AG09309 (cell line): ENCODE results near the gene LACC1.
A peak's percentile ranks its signal among the peaks of the same experiment; 100 is the strongest.

ENCODE experiments used
- DNase-seq: peaks from one replicate; pipeline ENCODE4 v3.0.0-alpha.2; 2010; ENCODE audit warnings: low read depth
- H3K4me3 ChIP-seq: 2 replicates; pipeline ENCODE4 v1.5.1; 2011; ENCODE audit warnings: mild to moderate bottlenecking, low read depth, low read length, moderate library complexity; ENCODE audit not compliant: control insufficient read depth
- TF ChIP-seq, protein P1 (sequence below): IDR thresholded peaks from 2 replicates; pipeline ENCODE4 v1.5.1; 2011; ENCODE audit warnings: mild to moderate bottlenecking, low read depth, low read length, inconsistent platforms; ENCODE audit not compliant: insufficient read depth, control insufficient read depth; ENCODE audit errors: missing control alignments

LACC1 gene

DNA sequence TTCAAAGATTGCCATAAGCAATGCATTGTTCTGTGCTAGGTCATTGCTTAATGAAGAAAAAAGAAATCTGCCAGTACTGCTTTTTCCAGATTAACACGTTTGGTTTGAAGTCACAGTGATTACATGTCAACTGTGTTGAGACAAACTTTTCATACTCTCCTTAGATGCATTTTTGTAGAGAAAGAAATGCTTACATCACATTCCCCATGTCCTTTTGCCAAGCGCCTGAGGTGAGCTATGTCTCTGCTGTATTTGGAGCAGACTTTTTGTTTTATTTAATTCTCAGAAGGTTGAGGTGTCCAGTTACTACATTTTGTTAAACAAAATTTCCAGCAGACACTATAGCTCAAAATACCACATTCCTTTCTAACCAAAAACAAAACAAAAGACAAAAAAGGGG, 16.2 kb downstream of the LACC1 start:
- TF ChIP-seq, protein P1, sequence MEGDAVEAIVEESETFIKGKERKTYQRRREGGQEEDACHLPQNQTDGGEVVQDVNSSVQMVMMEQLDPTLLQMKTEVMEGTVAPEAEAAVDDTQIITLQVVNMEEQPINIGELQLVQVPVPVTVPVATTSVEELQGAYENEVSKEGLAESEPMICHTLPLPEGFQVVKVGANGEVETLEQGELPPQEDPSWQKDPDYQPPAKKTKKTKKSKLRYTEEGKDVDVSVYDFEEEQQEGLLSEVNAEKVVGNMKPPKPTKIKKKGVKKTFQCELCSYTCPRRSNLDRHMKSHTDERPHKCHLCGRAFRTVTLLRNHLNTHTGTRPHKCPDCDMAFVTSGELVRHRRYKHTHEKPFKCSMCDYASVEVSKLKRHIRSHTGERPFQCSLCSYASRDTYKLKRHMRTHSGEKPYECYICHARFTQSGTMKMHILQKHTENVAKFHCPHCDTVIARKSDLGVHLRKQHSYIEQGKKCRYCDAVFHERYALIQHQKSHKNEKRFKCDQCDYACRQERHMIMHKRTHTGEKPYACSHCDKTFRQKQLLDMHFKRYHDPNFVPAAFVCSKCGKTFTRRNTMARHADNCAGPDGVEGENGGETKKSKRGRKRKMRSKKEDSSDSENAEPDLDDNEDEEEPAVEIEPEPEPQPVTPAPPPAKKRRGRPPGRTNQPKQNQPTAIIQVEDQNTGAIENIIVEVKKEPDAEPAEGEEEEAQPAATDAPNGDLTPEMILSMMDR, result no peak
- H3K4me3 ChIP-seq, result no peak overlapping the region
- DNase-seq, result no peak

DNA sequence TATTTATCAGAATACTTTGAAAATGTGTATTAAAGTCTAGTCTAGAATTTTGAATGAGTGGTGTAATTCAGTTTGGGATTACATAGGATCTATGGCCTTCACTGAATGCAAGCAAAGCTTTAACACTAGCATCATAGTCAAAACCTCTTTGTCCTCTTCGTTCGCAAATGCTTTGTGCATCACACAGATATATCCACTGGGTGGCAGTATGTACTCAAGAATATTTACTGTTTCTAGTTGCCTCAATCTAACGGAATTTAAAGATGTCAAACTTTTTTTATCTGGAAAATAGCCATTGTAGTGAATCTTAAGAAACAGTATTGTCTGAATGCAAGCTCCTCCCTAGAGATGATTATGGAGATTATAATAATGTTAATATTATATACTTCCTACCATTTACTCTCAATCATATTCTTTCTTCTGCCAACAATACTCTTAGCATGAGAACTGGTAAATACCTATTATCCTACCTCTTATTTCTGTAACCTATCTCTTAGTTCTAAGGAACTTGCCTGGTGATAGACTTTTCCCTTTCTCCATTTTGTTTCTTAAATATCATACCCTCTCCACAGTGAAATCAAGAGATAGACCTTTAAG, 25.8 kb downstream of the LACC1 start:
- DNase-seq, result no peak
- TF ChIP-seq, protein P1, result peak; percentile 60

DNA sequence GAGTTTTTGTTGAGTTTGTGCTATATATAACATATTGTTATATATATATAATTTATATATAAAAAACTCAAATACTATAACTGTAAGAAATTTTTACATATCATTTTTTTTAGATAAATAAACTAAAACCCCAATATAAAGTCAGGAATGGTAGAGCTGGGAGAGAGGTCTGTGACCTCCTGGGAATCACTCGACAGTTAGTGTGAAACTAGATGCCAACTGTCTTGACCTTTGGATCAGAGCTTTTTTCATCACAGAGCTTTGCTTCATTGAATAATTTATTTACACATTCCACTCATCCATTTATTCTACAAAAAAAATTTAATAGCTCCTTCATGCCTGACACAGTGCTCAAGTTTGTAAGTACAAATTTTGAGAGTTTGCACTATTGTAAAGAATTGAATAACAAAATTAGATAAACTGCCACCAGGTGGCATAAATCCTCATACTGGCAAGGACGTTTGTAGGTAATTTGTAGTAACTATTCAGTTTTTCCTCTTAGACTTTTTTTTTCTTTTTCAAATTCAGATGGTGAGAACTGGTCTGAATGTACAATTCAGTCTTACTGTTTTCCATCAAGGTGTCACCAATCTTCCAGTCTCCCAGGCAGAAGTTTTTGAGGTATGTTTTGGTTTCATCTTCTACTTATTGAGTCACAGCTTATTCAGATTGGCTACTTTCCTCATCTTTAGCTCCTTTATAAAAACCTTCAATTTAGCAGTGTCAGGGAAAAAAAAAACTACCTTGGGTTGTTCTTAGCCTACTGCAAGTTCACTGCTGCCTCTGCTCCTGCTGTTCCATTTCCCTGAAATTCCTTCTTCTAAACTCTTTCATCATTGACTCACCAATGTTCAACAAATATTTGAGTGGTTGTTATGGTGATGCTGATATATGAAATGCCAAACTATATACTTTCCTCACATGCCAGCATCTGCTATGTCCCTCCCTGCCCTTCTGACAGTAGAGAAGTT, 28.7 kb downstream of the LACC1 start:
- DNase-seq, result no peak

More for the DNA sequence above, 25.8 kb downstream of the LACC1 start:
- no peak overlapping the region for H3K4me3 ChIP-seq

DNA sequence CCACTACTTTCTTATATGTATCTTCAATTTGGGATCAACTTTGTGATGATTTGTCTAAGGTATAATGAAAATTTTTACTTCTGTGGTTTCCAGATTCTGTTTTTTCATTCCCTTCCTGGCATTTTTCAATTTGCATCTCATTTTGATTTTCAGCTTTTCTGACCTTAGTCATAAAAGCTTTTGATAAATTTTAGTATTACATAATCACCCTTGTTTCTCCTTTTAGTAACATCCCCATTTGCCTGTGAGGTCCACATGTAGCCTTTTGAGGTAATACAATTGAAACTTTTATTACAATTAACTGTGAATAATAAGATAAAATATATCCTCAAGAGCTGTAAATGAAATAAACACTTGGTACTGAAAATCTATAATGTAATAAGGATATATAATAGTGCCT, 31.2 kb downstream of the LACC1 start:
- TF ChIP-seq, protein P1, result no peak
- no peak overlapping the region for H3K4me3 ChIP-seq
- DNase-seq, result no peak

More for the DNA sequence above, 28.7 kb downstream of the LACC1 start:
- TF ChIP-seq, protein P1, result peak; percentile 46
- no peak overlapping the region for H3K4me3 ChIP-seq

DNA sequence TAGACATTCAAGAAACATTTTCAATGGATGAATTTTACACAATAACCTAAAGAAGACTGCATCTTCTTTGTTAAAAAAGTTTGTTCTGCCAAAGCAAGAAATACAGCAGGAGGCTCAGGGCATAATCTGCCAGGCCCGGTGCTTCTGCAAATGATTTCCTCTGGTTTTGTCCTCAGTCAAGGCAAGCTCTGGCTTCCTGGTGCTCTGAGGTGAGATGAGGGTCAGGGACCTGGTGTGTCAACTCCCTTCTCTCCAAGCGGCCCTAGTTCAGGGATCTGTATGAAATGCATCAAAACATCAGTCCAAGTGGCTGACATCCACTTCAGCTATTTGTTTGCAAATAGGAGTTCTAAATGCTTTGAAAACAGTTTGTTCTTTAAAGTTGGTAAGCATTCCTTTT, 31.6 kb downstream of the LACC1 start:
- TF ChIP-seq, protein P1, result no peak
- no peak for DNase-seq
- no peak overlapping the region for H3K4me3 ChIP-seq

DNA sequence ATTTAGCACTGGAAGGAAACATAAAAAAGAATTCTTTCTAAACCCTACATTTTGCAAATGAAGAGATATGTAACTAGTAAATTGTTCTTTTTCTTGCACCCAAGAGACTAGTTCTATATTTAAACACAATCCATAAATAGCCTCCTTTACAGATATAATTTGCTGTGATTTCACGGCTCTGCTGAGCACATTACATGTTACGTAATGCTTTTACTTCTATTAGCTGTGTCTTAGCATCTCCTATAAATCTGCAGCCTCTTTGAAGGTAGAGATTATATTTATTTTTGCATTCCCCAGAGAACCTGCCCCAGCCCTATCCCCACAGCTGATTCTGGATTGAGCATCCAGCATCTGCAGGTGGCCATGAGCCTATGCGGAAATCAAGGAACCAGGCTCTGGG, 32.2 kb downstream of the LACC1 start:
- H3K4me3 ChIP-seq, result no peak overlapping the region
- TF ChIP-seq, protein P1, result no peak
- no peak for DNase-seq
